ENCODE data around the gene WASHC3.
A peak's percentile ranks its signal among the peaks of the same experiment; 100 is the strongest.
"Not testable (repeated sequence)": the region's sequence is repeated elsewhere in the genome, so short reads cannot be mapped to it uniquely, and the experiment has no call there.

WASHC3 gene

GRCh38 chr12:102061560-102062418 is at the start of gene WASHC3:
Gene WASHC3, minus strand, starts transcription at chr12:102061991. Its CDS starts 29 bp downstream, at chr12:102061962.
- peak; percentile 98 for DNase-seq
- in situ Hi-C loops (cut with HindIII; ENCODE audit: low pct_ligation_motif_present, low pct_unique_long_range_greater_than_20kb, low sequenced_read_pairs) = no loop called here

GRCh38 chr12:102110782-102111181 is 49.0 kb upstream of the WASHC3 start:
- in situ Hi-C loops (cut with HindIII; ENCODE audit: low pct_ligation_motif_present, low pct_unique_long_range_greater_than_20kb, low sequenced_read_pairs) = no loop called here
- DNase-seq = no peak

- in situ Hi-C loops (cut with HindIII; ENCODE audit: low pct_ligation_motif_present, low pct_unique_long_range_greater_than_20kb, low sequenced_read_pairs) = no loop called here
These were observed 46.2 kb upstream of the WASHC3 start for GRCh38 chr12:102107970-102108369.

GRCh38 chr12:102106905-102107304 is 45.1 kb upstream of the WASHC3 start:
- in situ Hi-C loops (cut with HindIII; ENCODE audit: low pct_ligation_motif_present, low pct_unique_long_range_greater_than_20kb, low sequenced_read_pairs) = no loop called here
- DNase-seq = no peak

More at GRCh38 chr12:102107970-102108369, 46.2 kb upstream of the WASHC3 start:
- no peak for DNase-seq

- in situ Hi-C loops (cut with HindIII; ENCODE audit: low pct_ligation_motif_present, low pct_unique_long_range_greater_than_20kb, low sequenced_read_pairs) = no loop called here
- DNase-seq = no peak
These were observed 35.1 kb upstream of the WASHC3 start for GRCh38 chr12:102096855-102097254.

GRCh38 chr12:102095677-102096263 is 34.0 kb upstream of the WASHC3 start:
- in situ Hi-C loops (cut with HindIII; ENCODE audit: low pct_ligation_motif_present, low pct_unique_long_range_greater_than_20kb, low sequenced_read_pairs) = no loop called here
- peak; percentile 60 for DNase-seq

GRCh38 chr12:102093319-102093718 is 31.5 kb upstream of the WASHC3 start:
- in situ Hi-C loops (cut with HindIII; ENCODE audit: low pct_ligation_motif_present, low pct_unique_long_range_greater_than_20kb, low sequenced_read_pairs) = no loop called here
- no peak for DNase-seq

- in situ Hi-C loops (cut with HindIII; ENCODE audit: low pct_ligation_motif_present, low pct_unique_long_range_greater_than_20kb, low sequenced_read_pairs); DNase-seq: not testable (repeated sequence)
These were observed 27.5 kb upstream of the WASHC3 start for GRCh38 chr12:102089228-102089835.

- no peak for DNase-seq
- in situ Hi-C loops (cut with HindIII; ENCODE audit: low pct_ligation_motif_present, low pct_unique_long_range_greater_than_20kb, low sequenced_read_pairs) = no loop called here
These were observed 19.1 kb upstream of the WASHC3 start for GRCh38 chr12:102080842-102081241.

- DNase-seq; in situ Hi-C loops (cut with HindIII; ENCODE audit: low pct_ligation_motif_present, low pct_unique_long_range_greater_than_20kb, low sequenced_read_pairs): not testable (repeated sequence)
These were observed 10.3 kb upstream of the WASHC3 start for GRCh38 chr12:102072092-102072491.

GRCh38 chr12:102069707-102070106 is 7.9 kb upstream of the WASHC3 start:
- no peak for DNase-seq
- in situ Hi-C loops (cut with HindIII; ENCODE audit: low pct_ligation_motif_present, low pct_unique_long_range_greater_than_20kb, low sequenced_read_pairs) = no loop called here

- DNase-seq = no peak
- in situ Hi-C loops (cut with HindIII; ENCODE audit: low pct_ligation_motif_present, low pct_unique_long_range_greater_than_20kb, low sequenced_read_pairs) = no loop called here
These were observed 5.9 kb upstream of the WASHC3 start for GRCh38 chr12:102067574-102068258.

- in situ Hi-C loops (cut with HindIII; ENCODE audit: low pct_ligation_motif_present, low pct_unique_long_range_greater_than_20kb, low sequenced_read_pairs) = no loop called here
- no peak for DNase-seq
These were observed 2.7 kb upstream of the WASHC3 start for GRCh38 chr12:102064476-102064875.

GRCh38 chr12:102063069-102063468 is 1.3 kb upstream of the WASHC3 start:
- in situ Hi-C loops (cut with HindIII; ENCODE audit: low pct_ligation_motif_present, low pct_unique_long_range_greater_than_20kb, low sequenced_read_pairs) = no loop called here
- DNase-seq = peak; percentile 23

GRCh38 chr12:102062419-102062806 is 622 bp upstream of the WASHC3 start:
- no peak for DNase-seq
- in situ Hi-C loops (cut with HindIII; ENCODE audit: low pct_ligation_motif_present, low pct_unique_long_range_greater_than_20kb, low sequenced_read_pairs) = no loop called here

GRCh38 chr12:102061096-102061559 is 663 bp downstream of the WASHC3 start:
- no peak for DNase-seq

GRCh38 chr12:102059343-102059742 is 2.4 kb downstream of the WASHC3 start:
- in situ Hi-C loops (cut with HindIII; ENCODE audit: low pct_ligation_motif_present, low pct_unique_long_range_greater_than_20kb, low sequenced_read_pairs) = no loop called here
- no peak for DNase-seq

More at GRCh38 chr12:102061096-102061559, 663 bp downstream of the WASHC3 start:
- in situ Hi-C loops (cut with HindIII; ENCODE audit: low pct_ligation_motif_present, low pct_unique_long_range_greater_than_20kb, low sequenced_read_pairs) = no loop called here

GRCh38 chr12:102054345-102054744 is 7.4 kb downstream of the WASHC3 start:
- in situ Hi-C loops (cut with HindIII; ENCODE audit: low pct_ligation_motif_present, low pct_unique_long_range_greater_than_20kb, low sequenced_read_pairs) = no loop called here
- DNase-seq = no peak

- DNase-seq = no peak
- in situ Hi-C loops (cut with HindIII; ENCODE audit: low pct_ligation_motif_present, low pct_unique_long_range_greater_than_20kb, low sequenced_read_pairs) = no loop called here
These were observed 8.8 kb downstream of the WASHC3 start for GRCh38 chr12:102053062-102053349.
